ENCODE data around the gene XRCC3.

DNA sequence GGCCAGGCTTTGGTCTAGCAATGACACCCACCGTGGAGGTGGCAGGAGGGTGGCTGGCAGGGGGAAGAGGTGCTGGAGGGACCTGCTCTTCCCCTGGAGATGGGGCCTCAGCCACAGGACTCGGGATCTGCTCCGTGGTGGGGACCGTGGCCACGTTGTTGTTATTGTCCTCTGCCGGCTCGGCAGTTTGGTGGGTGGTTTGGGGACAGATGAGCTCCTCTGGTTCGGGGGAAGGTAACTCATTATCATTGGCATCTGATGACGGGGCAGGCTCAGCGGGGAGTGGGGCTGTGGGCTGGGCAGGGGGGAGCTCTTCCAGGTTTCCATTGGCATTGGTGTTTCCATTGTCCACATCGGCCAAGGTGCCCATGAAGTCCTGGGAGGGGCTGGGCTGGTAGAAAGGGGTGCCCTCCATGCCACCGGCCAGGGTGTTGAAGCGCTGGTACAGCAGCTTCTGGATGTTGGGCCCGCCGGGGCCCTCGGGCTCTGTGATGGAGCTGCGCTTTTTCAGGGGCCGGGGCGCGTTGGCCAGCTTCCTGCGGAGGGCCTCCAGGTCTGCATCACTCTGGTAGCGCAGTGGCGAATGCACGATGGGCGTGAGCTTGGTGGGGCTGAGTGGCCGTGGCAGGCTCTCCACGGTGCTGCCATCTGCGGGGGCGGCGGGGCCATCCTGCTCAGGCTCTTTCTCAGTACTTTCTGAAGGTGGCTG lies 24.7 kb upstream of the XRCC3 start:
- TF ChIP-seq, protein P1, sequence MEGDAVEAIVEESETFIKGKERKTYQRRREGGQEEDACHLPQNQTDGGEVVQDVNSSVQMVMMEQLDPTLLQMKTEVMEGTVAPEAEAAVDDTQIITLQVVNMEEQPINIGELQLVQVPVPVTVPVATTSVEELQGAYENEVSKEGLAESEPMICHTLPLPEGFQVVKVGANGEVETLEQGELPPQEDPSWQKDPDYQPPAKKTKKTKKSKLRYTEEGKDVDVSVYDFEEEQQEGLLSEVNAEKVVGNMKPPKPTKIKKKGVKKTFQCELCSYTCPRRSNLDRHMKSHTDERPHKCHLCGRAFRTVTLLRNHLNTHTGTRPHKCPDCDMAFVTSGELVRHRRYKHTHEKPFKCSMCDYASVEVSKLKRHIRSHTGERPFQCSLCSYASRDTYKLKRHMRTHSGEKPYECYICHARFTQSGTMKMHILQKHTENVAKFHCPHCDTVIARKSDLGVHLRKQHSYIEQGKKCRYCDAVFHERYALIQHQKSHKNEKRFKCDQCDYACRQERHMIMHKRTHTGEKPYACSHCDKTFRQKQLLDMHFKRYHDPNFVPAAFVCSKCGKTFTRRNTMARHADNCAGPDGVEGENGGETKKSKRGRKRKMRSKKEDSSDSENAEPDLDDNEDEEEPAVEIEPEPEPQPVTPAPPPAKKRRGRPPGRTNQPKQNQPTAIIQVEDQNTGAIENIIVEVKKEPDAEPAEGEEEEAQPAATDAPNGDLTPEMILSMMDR (IDR thresholded peaks at IDR 0.05; ENCODE audit: low read depth, low read length), result no peak
- TF ChIP-seq POLR2A (IDR thresholded peaks at IDR 0.05; ENCODE audit: extremely low read depth, insufficient read length), result no peak
- no peak for TF ChIP-seq MYC (IDR thresholded peaks at IDR 0.05; ENCODE audit: low read depth, low read length)

All from NB4 (cell line).